Erythroblast (primary cell): Measurements from ENCODE around the gene TMEM135.

ENCODE experiments used
- GATA1 ChIP-seq: IDR thresholded peaks from 2 replicates; pipeline ENCODE4 v1.6.1; 2011; ENCODE audit warnings: low read depth, mild to moderate bottlenecking, control low read depth, low read length, moderate library complexity
- POLR2A ChIP-seq: IDR thresholded peaks from 2 replicates; pipeline ENCODE4 v1.6.1; 2011; ENCODE audit warnings: mild to moderate bottlenecking, low read length

- TF ChIP-seq POLR2A (no peak), GATA1 (no peak)
Measured at GRCh38 chr11:87122852-87123251, 85.1 kb downstream of the TMEM135 start.
